LoVo (cell line): ENCODE results near the gene CACFD1.

Experiments used
- DNase-seq: peaks from one replicate; pipeline ENCODE4 v3.0.0-alpha.2; 2016; ENCODE audit warnings: low spot score

The CACFD1 gene

DNA sequence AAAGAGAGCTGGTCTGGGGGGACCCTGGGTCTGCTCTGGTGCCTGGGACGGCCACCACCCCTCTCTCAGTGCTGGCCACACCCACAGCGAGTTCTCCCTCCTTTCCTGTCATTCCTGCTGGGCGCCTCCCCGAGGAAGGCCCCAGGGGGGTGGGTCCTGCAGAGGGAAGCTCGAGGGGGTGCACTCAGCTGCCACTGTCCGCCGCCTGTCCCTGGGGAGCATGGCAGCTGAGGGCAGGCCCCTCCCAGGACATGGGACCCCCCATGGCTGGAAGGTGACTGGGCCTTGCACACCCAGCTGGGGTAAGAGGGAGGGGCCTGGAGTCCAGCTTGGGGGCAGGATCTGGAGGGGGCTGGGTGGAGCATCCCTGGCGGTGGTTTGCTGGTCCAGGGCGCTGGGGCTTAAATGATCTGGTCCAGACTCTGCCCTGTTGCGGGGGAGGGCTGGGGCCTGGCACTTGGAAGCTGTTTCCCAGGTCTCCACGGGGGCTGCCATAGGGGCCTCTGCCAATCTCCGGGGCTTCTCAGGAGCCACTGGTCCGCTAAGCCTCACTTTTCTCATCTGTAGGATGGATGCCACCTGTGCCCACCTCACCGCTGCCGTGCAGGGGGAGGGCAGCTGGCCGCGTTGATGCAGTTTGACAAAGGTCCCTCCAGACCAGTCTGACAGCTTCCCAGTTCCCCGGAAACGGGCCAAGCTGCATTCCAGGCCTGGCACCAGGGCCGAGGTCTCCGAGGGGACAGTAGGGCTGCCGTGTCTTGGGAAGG lies 25.1 kb downstream of the CACFD1 start:
- DNase-seq, result no peak

GRCh38 chr9:133485531-133486260 lies 25.9 kb downstream of the CACFD1 start:
- no peak for DNase-seq

DNA sequence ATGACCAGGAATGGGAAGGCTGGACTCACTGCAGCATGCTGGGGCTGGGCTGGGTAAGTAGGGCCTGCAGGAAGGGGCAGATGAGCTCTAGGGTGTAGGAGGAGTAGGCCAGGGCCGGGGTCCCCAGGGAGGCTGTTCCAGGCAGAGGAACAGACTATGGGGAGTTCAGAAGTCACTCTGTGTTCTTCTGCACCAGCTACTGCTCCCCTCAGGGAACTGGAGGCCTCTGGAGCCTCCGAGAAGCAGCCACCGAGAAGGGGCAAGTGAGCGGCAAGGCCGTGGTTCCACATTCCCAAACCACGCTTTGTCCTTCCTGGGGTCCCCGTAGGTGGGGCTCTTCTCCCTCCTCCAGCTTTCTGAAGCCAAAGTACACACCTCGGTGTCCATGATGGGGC lies 27.6 kb downstream of the CACFD1 start:
- DNase-seq, result no peak

DNA sequence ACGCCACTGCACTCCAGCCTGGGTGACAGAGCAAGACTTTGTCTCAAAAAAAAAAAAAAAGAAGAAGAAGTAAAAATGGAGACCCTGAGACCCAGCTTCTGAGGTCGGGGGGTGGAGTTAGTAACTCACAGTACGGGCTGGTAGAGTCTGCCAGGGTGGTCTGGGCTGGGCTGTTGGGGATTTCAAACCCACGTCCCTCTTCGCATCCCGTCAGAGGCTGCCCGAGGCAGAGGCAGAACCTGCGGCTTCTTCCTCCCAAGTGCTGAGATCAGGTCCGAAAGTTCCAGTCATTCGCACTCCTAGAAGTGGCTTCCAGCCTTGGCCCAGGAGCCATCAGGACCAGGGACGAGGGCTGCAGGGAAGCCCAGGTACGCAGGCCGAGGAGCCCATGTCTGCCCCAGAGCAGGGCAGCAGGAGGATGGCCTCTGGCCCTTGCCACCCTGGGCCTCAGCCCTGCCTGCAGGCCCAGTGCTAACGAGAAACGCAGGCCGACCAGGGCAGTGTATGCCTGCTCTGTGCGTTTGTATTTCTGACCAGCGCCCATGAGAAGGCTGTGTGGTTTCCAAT lies 29.0 kb downstream of the CACFD1 start:
- DNase-seq, result no peak

DNA sequence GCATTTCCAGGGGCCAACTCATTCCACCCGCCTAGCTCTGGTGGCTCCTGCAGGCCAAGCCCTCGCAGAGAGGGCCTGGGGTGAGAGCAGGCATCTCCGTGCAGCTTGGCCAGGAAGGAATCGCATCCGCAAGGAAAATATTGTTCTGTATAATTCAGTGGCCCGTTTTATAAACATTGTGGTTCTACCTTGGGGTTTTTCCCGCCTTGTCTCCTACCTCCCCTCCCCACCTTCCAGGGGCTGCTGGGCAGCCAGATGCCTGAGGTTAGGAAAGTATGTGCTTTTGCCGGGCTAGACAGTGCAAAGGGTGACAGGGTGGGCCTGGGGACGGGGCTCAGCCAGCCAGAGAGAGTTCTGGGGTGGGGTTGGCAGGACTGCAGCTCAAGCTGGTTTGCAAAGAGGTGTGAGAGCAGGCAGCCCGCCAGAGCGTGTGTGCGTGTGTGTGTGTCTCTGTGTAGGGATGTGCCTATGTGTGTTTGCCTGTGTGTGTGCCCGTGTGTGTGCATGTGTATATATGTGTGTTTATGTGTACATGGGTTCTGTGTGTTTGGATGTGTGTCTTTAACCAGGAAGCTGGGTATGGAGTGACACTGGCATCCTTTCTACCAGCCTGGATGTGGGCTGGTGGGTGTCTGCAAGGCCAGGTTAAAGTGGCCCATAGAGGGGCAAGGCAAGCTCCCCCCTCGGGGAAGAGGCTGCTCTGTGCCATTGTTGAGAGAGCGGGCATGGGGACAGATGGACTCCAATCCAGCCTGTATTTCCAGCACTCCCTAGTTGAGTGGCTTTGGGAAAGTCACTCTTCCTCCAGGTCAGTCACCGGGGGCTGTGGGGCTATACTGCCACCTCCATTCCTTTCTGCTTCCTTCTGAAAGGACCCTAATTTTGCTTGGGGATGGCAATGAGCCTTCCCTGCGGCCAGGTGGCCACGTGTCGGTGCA lies 29.7 kb downstream of the CACFD1 start:
- no peak for DNase-seq

DNA sequence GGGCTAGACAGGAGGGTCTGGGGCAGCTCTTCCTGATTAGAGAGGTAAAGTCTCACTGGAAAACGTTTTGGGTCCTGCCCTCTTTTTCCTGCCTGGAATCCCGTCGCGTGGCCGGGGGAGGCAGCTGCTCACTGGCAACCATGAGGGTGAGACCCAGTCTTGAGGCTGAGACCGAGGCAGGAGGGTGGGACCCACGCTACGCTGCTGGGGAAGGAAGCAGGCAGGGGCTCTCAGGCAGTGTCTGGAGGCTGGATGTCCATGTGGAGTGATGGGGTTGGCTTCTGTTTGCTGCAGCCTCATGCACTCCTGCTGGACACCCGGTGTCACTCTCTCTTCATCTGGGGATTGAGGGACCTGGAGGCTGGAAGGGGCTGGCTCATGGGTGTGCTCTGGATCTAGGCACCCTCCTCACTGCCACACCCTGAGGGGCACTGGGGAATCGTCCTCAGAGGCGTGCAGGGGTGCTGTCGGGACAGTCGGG lies 30.5 kb downstream of the CACFD1 start:
- no peak for DNase-seq

- DNase-seq, result no peak
Observed at GRCh38 chr9:133490865-133491655, 31.3 kb downstream of the CACFD1 start.

DNA sequence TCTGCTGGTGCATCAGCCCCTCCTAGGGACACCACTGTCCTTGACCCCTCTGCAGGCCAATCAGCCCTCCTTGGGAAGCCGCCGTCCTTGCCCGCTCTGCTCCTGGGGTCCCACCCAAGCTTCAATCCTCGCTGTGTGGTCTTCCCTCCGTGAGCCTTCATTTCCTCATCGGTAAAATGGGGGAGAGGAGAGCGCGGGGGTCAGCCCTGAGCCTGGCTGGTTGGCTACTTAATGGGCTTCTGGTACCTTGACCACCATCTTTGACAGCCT lies 31.8 kb downstream of the CACFD1 start:
- no peak for DNase-seq

- no peak for DNase-seq
Observed at GRCh38 chr9:133492061-133493021, 32.6 kb downstream of the CACFD1 start.

DNA sequence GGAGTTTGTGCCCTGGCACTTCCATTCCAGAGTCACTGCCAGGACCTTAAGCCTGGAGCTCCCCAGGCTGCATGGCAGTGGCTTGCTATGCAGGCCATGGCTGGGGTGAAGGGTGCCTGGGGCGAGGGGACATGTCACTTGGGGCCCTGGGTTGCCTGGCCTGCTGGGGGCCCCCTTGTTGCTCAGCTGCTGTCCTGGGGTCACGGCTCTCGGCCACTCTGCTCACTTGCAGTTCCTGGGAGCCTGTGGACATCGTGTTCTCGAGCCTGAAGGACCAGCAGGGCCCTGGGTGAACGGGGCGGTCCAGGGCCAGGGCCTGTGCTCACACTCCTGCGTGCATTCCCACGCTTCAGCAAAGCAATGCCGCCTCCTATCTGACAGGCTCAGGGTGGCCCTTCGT lies 33.6 kb downstream of the CACFD1 start:
- no peak for DNase-seq

DNA sequence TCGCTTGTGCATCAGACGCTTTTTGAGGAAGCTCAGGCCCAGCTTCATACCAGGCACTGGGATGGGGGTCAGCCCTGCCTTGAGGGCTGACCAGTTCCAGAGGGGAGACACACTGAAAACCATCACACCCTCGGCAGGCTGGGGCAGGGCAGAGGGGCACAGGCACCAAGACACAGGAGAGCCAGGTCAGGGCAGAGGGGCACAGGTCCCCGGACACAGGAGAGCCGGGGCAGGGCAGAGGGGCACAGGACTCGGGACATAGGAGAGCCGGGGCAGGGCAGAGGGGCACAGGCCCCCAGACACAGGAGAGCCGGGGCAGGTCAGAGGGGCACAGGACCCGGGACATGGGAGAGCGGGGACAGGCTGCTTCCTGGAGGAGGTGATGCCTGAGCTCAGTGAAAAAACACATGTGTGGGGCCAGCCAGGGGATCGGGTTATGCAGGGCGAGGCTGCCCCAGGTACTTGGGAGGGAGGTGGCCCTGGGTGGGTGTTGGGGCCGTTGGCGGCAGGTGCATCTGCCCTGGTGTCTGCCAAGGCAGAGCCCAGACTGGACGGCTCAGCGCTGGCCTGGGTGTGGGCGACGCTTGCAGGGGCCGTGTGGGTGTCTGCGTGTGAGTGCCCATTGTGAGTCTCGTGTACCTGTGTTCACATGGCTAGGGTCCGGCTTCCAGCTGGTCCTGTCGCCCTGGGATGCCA lies 34.2 kb downstream of the CACFD1 start:
- DNase-seq, result no peak

DNA sequence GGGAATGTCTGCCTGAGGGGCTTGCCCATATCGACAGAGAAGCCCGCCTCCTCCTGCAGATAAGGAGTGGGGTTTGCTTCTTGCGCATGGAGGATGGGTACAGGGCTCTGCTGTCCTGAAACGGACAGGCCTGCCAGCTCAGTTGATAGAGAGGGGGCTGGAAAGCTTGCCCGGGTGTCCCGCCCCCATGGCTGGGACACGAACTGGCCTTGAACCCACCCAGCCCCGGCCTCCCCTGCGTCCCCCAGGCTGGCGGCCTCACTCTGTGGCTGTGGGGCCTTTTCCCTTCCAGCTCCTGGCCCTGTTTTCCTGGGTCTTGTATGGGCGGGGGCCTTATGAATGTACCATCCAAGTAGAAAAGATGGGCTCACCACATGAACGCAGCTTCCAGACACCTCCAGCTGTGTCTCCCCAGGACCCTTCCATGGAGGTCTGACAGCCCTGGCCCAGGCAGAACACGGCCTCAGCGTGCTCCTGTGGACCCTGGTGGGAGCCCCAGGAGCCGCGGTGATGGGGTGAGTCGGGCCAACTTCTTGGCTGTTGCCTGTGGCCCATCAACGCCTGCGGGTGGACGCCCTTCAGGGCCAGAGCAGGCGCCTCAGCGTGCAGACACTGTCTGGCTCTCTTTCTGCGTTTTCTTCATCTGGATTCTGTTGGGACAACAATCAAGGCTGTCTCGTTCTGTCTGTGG lies 35.0 kb downstream of the CACFD1 start:
- DNase-seq, result no peak

GRCh38 chr9:133495327-133496293 lies 35.8 kb downstream of the CACFD1 start:
- no peak for DNase-seq

DNA sequence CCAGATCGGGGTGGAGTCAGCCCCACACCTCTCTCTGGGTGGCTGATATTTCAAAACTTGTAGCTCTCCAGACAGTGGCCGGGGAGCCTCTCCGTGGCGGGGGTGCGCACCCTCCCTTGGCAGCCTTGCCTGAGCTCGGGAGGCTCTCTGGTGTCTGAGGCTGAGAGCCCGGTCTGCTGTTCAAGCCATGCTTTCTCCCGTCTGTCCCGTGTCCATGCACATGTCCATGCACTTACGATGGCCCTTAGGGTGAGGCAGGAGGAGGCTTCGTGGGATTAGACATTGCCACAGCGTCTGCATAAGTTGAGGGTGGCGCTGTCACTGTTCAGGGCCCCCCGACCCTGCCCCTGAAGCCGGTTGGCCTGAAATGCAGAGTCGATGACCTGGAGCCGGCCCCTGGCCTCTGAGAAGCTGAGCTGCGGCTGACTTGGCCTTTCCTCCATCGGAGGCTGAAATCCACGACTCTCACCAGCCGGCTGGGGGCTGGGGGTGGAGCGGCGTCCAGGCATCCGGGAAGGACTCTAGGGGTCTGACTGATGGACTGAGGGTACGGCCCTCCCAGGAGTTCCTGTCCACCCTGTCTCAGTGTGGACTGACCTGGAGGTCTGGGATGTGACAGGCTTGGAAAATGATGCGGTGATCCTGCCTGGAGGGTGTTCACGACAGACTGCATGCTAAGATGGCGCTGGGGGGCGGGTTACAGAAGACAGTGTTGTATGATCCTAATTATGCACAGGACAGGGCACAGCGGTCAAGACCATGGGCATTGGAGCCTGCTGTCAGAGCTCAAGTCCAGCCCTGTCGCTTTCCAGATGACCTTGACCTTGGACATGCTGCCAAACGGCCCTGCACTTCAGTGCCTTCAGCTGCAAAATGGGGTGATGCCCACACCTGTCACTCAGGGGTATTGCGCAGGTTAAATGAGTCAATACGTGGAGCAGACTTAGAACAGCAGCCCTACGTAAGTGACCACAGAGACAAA lies 37.4 kb downstream of the CACFD1 start:
- DNase-seq, result no peak

GRCh38 chr9:133499132-133499891 lies 39.5 kb downstream of the CACFD1 start:
- no peak for DNase-seq

GRCh38 chr9:133499892-133500270 lies 40.1 kb downstream of the CACFD1 start:
- DNase-seq, result no peak
